SK-N-MC (cell line): ENCODE data around the gene RGP1.
A peak's percentile ranks its signal among the peaks of the same experiment; 100 is the strongest.

Source experiments
- DNase-seq: peaks from one replicate; pipeline ENCODE4 v3.0.0-alpha.2; 2011; ENCODE audit warnings: low read depth, low spot score
- H3K27ac ChIP-seq: fragments of 200-600 bp; sonication (generic); 2 replicates; pipeline ENCODE4 v1.5.1; 2016; ENCODE audit warnings: mixed run types
- H3K36me3 ChIP-seq: fragments of 200-600 bp; sonication (generic); 2 replicates; pipeline ENCODE4 v1.6.1; 2017; ENCODE audit warnings: antibody characterized with exemption, low read length, mixed read lengths; ENCODE audit not compliant: insufficient read depth
- H3K4me3 ChIP-seq: fragments of 200-600 bp; sonication (generic); 2 replicates; pipeline ENCODE4 v1.5.1; 2016
- H3K9ac ChIP-seq: fragments of 200-600 bp; sonication (generic); 2 replicates; pipeline ENCODE4 v1.8.0; 2017; ENCODE audit warnings: mixed run types, mixed read lengths; ENCODE audit not compliant: insufficient read length
- H3K9me3 ChIP-seq: fragments of 200-600 bp; sonication (generic); 2 replicates; pipeline ENCODE4 v1.6.1; 2017; ENCODE audit warnings: low read depth, mild to moderate bottlenecking, antibody characterized with exemption, low read length, moderate library complexity, mixed read lengths
- EZH2 ChIP-seq: fragments of 200-600 bp; sonication (generic); IDR thresholded peaks from one replicate; pipeline ENCODE4 v1.6.1; 2017; ENCODE audit warnings: antibody characterized with exemption
- FOXP2 ChIP-seq: optimal IDR thresholded peaks from 2 replicates; pipeline ENCODE3; 2011; ENCODE audit warnings: mild to moderate bottlenecking, moderate library complexity; ENCODE audit not compliant: insufficient read depth; ENCODE audit errors: extremely low read length, control extremely low read depth
- POLR2AphosphoS5 ChIP-seq: IDR thresholded peaks from 2 replicates; pipeline ENCODE4 v1.6.1; 2012; ENCODE audit warnings: mild to moderate bottlenecking, low read depth, low read length, borderline replicate concordance

Gene RGP1

GRCh38 chr9:35766997-35767396, 17.9 kb downstream of the RGP1 start:
- no peaks in the 10 kb centered on the region for H3K9me3 ChIP-seq
- no peak overlapping the region for H3K4me3 ChIP-seq
- no peak for TF ChIP-seq FOXP2
- TF ChIP-seq POLR2AphosphoS5: no peak
- no peak for TF ChIP-seq EZH2
- H3K27ac ChIP-seq: no peak overlapping the region
- H3K9ac ChIP-seq: no peak overlapping the region
- no peaks in the 10 kb centered on the region for H3K36me3 ChIP-seq
- DNase-seq: no peak

- Histone ChIP-seq H3K9me3 (no peaks in the 10 kb centered on the region), H3K9ac (no peak overlapping the region), H3K36me3 (no peaks in the 10 kb centered on the region), H3K27ac (no peak overlapping the region), H3K4me3 (no peak overlapping the region)
- no peak for TF ChIP-seq POLR2AphosphoS5
- TF ChIP-seq EZH2: no peak
- no peak for TF ChIP-seq FOXP2
- no peak for DNase-seq
Observed at GRCh38 chr9:35767458-35767857, 18.4 kb downstream of the RGP1 start.

GRCh38 chr9:35769763-35770162, 20.7 kb downstream of the RGP1 start:
- Histone ChIP-seq H3K36me3 (no peaks in the 10 kb centered on the region), H3K27ac (no peak overlapping the region), H3K4me3 (no peak overlapping the region), H3K9ac (no peak overlapping the region), H3K9me3 (no peaks in the 10 kb centered on the region)
- TF ChIP-seq FOXP2 (no peak), EZH2 (no peak), POLR2AphosphoS5 (no peak)
- DNase-seq: no peak

GRCh38 chr9:35771075-35771433, 22.0 kb downstream of the RGP1 start:
- Histone ChIP-seq H3K4me3 (no peak overlapping the region), H3K27ac (no peak overlapping the region), H3K9me3 (no peaks in the 10 kb centered on the region), H3K36me3 (no peaks in the 10 kb centered on the region), H3K9ac (no peak overlapping the region)
- DNase-seq: no peak
- TF ChIP-seq EZH2 (no peak), FOXP2 (no peak), POLR2AphosphoS5 (no peak)

GRCh38 chr9:35771534-35771933, 22.4 kb downstream of the RGP1 start:
- Histone ChIP-seq H3K9me3 (no peaks in the 10 kb centered on the region), H3K4me3 (no peak overlapping the region), H3K36me3 (no peaks in the 10 kb centered on the region), H3K9ac (no peak overlapping the region), H3K27ac (no peak overlapping the region)
- DNase-seq: no peak
- no peak for TF ChIP-seq FOXP2
- TF ChIP-seq POLR2AphosphoS5: no peak
- TF ChIP-seq EZH2: no peak

GRCh38 chr9:35771943-35772342, 22.9 kb downstream of the RGP1 start:
- no peak for TF ChIP-seq FOXP2
- TF ChIP-seq EZH2: no peak
- TF ChIP-seq POLR2AphosphoS5: no peak
- DNase-seq: no peak
- H3K36me3 ChIP-seq: no peaks in the 10 kb centered on the region

GRCh38 chr9:35774907-35775635, 26.0 kb downstream of the RGP1 start:
- DNase-seq: no peak

More at GRCh38 chr9:35771943-35772342, 22.9 kb downstream of the RGP1 start:
- H3K27ac ChIP-seq: no peak overlapping the region
- no peak overlapping the region for H3K4me3 ChIP-seq
- H3K9me3 ChIP-seq: no peaks in the 10 kb centered on the region
- no peak overlapping the region for H3K9ac ChIP-seq

GRCh38 chr9:35776018-35776417, 26.9 kb downstream of the RGP1 start:
- no peak overlapping the region for H3K9ac ChIP-seq
- no peak for DNase-seq
- no peak overlapping the region for H3K27ac ChIP-seq
- no peaks in the 10 kb centered on the region for H3K36me3 ChIP-seq
- H3K4me3 ChIP-seq: no peak overlapping the region
- no peaks in the 10 kb centered on the region for H3K9me3 ChIP-seq
- TF ChIP-seq FOXP2: no peak
- TF ChIP-seq EZH2: no peak
- no peak for TF ChIP-seq POLR2AphosphoS5

More at GRCh38 chr9:35774907-35775635, 26.0 kb downstream of the RGP1 start:
- Histone ChIP-seq H3K27ac (peak overlapping the region; percentile 5; the same call in 1 of the 2 replicates), H3K9me3 (no peaks in the 10 kb centered on the region), H3K4me3 (no peak overlapping the region), H3K9ac (peak overlapping the region; percentile 2), H3K36me3 (no peaks in the 10 kb centered on the region)
- TF ChIP-seq EZH2 (no peak), POLR2AphosphoS5 (no peak)

GRCh38 chr9:35778496-35778895, 29.4 kb downstream of the RGP1 start:
- 0 out of 2 replicates have a peak, but pooled peaks cover 2% of the 10 kb centered on the region for H3K36me3 ChIP-seq
- no peak overlapping the region for H3K9ac ChIP-seq
- no peak overlapping the region for H3K4me3 ChIP-seq
- no peak for DNase-seq
- TF ChIP-seq POLR2AphosphoS5: no peak
- TF ChIP-seq EZH2: no peak
- no peak for TF ChIP-seq FOXP2
- H3K27ac ChIP-seq: no peak overlapping the region
- H3K9me3 ChIP-seq: no peaks in the 10 kb centered on the region
